Skeletal muscle satellite cell (primary cell): ENCODE data around the gene AFF3.

Source experiments
- H3K27me3 ChIP-seq: 2 replicates; pipeline ENCODE4 v1.7.0; 2013; ENCODE audit warnings: low read length; ENCODE audit not compliant: control insufficient read depth, insufficient read depth
- H3K36me3 ChIP-seq: 2 replicates; pipeline ENCODE4 v1.7.0; 2013; ENCODE audit warnings: mild to moderate bottlenecking, control low read depth, low read length; ENCODE audit not compliant: insufficient read depth
- H3K4me1 ChIP-seq: 2 replicates; pipeline ENCODE4 v1.7.0; 2013; ENCODE audit warnings: low read length; ENCODE audit not compliant: control insufficient read depth, insufficient read depth
- H3K4me2 ChIP-seq: 2 replicates; pipeline ENCODE4 v1.7.0; 2013; ENCODE audit warnings: mild to moderate bottlenecking, low read length
- H3K4me3 ChIP-seq: 2 replicates; pipeline ENCODE4 v1.7.0; 2013; ENCODE audit warnings: low read length
- H3K9ac ChIP-seq: 2 replicates; pipeline ENCODE4 v1.7.0; 2013; ENCODE audit warnings: mild to moderate bottlenecking, low read depth, low read length, moderate library complexity
- H3K9me3 ChIP-seq: replicated peaks from 2 replicates; pipeline ENCODE4 v1.7.0; 2013; ENCODE audit warnings: mild to moderate bottlenecking, control low read depth, low read length

Gene AFF3

DNA sequence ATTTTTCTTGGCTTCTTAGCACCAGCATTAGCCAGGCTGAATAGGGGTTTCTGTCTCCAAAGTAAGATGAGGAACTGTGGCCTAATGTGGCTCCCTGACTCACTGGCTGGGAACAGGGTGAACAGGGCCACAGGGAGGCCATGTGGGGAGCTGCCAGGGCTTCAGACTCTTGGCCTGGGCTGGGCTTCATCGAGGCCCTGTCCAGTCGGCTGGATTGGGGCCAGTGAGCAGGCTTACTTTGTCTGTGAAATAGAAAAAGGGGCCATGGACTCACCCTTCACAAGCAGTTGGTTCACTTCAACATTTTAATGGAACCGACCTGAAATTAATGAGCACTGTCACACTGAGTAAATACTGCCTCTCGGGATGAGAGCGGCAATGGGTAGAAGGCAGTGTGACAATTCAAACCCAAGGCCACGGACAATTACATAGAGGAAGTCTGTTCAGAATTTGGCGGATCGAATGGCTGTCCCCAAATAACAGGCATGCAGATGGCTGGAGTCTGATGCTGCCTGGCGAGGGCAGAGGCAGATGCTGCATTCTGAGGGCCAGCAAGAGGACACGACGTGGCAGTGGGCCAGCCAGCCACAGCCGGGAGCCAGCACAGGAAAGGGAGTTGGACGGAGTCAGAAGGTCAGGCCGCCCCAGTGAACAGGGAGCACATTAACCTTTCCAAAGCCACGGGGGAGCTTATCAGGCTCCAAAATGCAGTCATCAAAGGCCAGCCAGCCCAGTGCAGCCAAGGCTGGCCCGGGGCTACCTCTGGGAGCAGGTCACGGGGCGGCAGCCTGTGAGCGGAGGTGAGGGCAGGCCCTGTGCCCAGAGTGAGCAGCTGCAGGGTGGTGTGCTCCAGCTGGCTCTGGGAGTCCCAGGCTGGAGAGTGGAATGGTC is 506.0 kb downstream of the AFF3 start:
- Histone ChIP-seq H3K9ac (no peak overlapping the region), H3K4me3 (no peak overlapping the region), H3K4me2 (no peak overlapping the region), H3K9me3 (no peaks in the 10 kb centered on the region), H3K36me3 (no peaks in the 10 kb centered on the region), H3K27me3 (no peaks in the 10 kb centered on the region), H3K4me1 (no peaks in the 10 kb centered on the region)

GRCh38 chr2:99635710-99636109 is 506.7 kb downstream of the AFF3 start:
- no peaks in the 10 kb centered on the region for H3K27me3 ChIP-seq
- H3K9me3 ChIP-seq, result no peaks in the 10 kb centered on the region
- H3K9ac ChIP-seq, result no peak overlapping the region
- no peak overlapping the region for H3K4me2 ChIP-seq
- no peaks in the 10 kb centered on the region for H3K4me1 ChIP-seq
- no peak overlapping the region for H3K4me3 ChIP-seq
- no peaks in the 10 kb centered on the region for H3K36me3 ChIP-seq

- H3K4me1 ChIP-seq, result no peaks in the 10 kb centered on the region
- no peaks in the 10 kb centered on the region for H3K9me3 ChIP-seq
- H3K36me3 ChIP-seq, result no peaks in the 10 kb centered on the region
Observed at GRCh38 chr2:99634234-99634633, 508.2 kb downstream of the AFF3 start.

GRCh38 chr2:99631700-99632099 is 510.7 kb downstream of the AFF3 start:
- H3K4me1 ChIP-seq, result no peaks in the 10 kb centered on the region
- no peaks in the 10 kb centered on the region for H3K9me3 ChIP-seq
- H3K4me2 ChIP-seq, result no peak overlapping the region
- no peaks in the 10 kb centered on the region for H3K27me3 ChIP-seq
- H3K9ac ChIP-seq, result no peak overlapping the region
- no peak overlapping the region for H3K4me3 ChIP-seq
- H3K36me3 ChIP-seq, result no peaks in the 10 kb centered on the region

More at GRCh38 chr2:99634234-99634633, 508.2 kb downstream of the AFF3 start:
- Histone ChIP-seq H3K4me2 (no peak overlapping the region), H3K4me3 (no peak overlapping the region), H3K9ac (no peak overlapping the region), H3K27me3 (no peaks in the 10 kb centered on the region)

GRCh38 chr2:99629320-99629719 is 513.1 kb downstream of the AFF3 start:
- no peaks in the 10 kb centered on the region for H3K36me3 ChIP-seq
- no peak overlapping the region for H3K4me2 ChIP-seq
- no peak overlapping the region for H3K4me3 ChIP-seq
- peaks cover 6% of the 10 kb centered on the region for H3K27me3 ChIP-seq
- H3K4me1 ChIP-seq, result no peaks in the 10 kb centered on the region
- no peaks in the 10 kb centered on the region for H3K9me3 ChIP-seq
- H3K9ac ChIP-seq, result no peak overlapping the region

- no peak overlapping the region for H3K9ac ChIP-seq
- H3K27me3 ChIP-seq, result peaks cover 6% of the 10 kb centered on the region
- H3K4me1 ChIP-seq, result no peaks in the 10 kb centered on the region
- no peak overlapping the region for H3K4me3 ChIP-seq
- H3K4me2 ChIP-seq, result no peak overlapping the region
- H3K9me3 ChIP-seq, result no peaks in the 10 kb centered on the region
- no peaks in the 10 kb centered on the region for H3K36me3 ChIP-seq
Observed at GRCh38 chr2:99626158-99626557, 516.2 kb downstream of the AFF3 start.

GRCh38 chr2:99624677-99625076 is 517.7 kb downstream of the AFF3 start:
- Histone ChIP-seq H3K36me3 (no peaks in the 10 kb centered on the region), H3K4me1 (no peaks in the 10 kb centered on the region), H3K4me3 (no peak overlapping the region), H3K4me2 (no peak overlapping the region), H3K9ac (no peak overlapping the region), H3K27me3 (peaks cover 6% of the 10 kb centered on the region), H3K9me3 (no peaks in the 10 kb centered on the region)

GRCh38 chr2:99623613-99624012 is 518.8 kb downstream of the AFF3 start:
- H3K4me3 ChIP-seq, result no peak overlapping the region
- H3K9me3 ChIP-seq, result no peaks in the 10 kb centered on the region
- no peaks in the 10 kb centered on the region for H3K36me3 ChIP-seq
- no peaks in the 10 kb centered on the region for H3K4me1 ChIP-seq
- H3K9ac ChIP-seq, result no peak overlapping the region
- H3K27me3 ChIP-seq, result peaks cover 6% of the 10 kb centered on the region
- H3K4me2 ChIP-seq, result no peak overlapping the region

- no peak overlapping the region for H3K9ac ChIP-seq
- H3K9me3 ChIP-seq, result no peaks in the 10 kb centered on the region
- H3K27me3 ChIP-seq, result peaks cover 6% of the 10 kb centered on the region
- H3K4me3 ChIP-seq, result no peak overlapping the region
- H3K36me3 ChIP-seq, result no peaks in the 10 kb centered on the region
- no peaks in the 10 kb centered on the region for H3K4me1 ChIP-seq
- H3K4me2 ChIP-seq, result no peak overlapping the region
Observed at GRCh38 chr2:99623035-99623434, 519.4 kb downstream of the AFF3 start.

DNA sequence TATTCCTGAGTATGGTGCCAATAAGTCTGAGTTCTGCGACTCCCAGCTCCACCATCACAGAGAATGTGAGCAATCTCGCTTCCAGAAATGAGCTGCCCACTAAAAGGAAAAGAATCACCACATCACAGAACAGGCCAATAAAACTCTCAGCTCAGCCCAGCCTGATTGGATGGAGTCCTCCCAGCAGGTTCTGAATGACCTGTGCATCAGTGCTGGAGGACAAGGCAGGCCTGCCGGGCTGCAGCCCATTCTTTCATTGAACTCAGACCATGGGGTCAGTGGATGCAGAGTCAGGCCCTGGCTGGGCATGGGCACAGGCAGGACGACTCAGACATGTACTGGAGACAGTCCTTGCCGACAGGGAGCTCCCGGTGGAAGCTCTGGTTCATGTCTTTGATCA is 519.9 kb downstream of the AFF3 start:
- no peak overlapping the region for H3K4me3 ChIP-seq
- H3K27me3 ChIP-seq, result peaks cover 6% of the 10 kb centered on the region
- H3K4me1 ChIP-seq, result no peaks in the 10 kb centered on the region
- H3K4me2 ChIP-seq, result no peak overlapping the region
- H3K9ac ChIP-seq, result no peak overlapping the region
- H3K36me3 ChIP-seq, result no peaks in the 10 kb centered on the region
- no peaks in the 10 kb centered on the region for H3K9me3 ChIP-seq

- no peaks in the 10 kb centered on the region for H3K36me3 ChIP-seq
- no peak overlapping the region for H3K4me3 ChIP-seq
Observed at GRCh38 chr2:99621774-99622173, 520.6 kb downstream of the AFF3 start.

GRCh38 chr2:99621106-99621505 is 521.3 kb downstream of the AFF3 start:
- Histone ChIP-seq H3K27me3 (peaks cover 6% of the 10 kb centered on the region), H3K4me2 (no peak overlapping the region), H3K4me3 (no peak overlapping the region), H3K4me1 (no peaks in the 10 kb centered on the region), H3K9me3 (no peaks in the 10 kb centered on the region), H3K9ac (no peak overlapping the region), H3K36me3 (no peaks in the 10 kb centered on the region)

More at GRCh38 chr2:99621774-99622173, 520.6 kb downstream of the AFF3 start:
- peaks cover 6% of the 10 kb centered on the region for H3K27me3 ChIP-seq
- H3K4me1 ChIP-seq, result no peaks in the 10 kb centered on the region
- no peaks in the 10 kb centered on the region for H3K9me3 ChIP-seq
- H3K9ac ChIP-seq, result no peak overlapping the region
- no peak overlapping the region for H3K4me2 ChIP-seq
